CD4-positive, alpha-beta T cell treated with Interleukin-21 for 1 hour (primary cell): ENCODE measurements around the gene GADL1.
A peak's percentile ranks its signal among the peaks of the same experiment; 100 is the strongest.

Source experiments
- DNase-seq: peaks from one replicate; pipeline ENCODE4 v3.0.0-alpha.2; 2020

GADL1 gene

DNA sequence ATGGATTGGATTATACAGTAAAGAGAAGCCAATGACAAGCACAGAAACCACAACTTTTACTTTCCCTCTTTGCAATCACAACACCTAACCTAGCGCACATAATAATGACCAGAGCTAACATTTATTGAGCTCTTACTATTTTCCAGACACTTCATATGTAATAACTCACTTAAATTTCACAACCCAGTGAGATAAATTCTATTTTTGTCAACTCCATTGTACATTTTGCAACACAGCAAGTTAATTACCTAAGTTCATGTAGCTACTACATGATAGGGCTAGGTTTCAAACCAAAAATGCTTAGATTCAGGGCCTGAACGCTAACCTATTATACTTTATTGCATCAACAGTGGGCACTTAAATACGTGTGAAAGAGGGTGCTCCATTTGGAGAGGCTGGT is 89.5 kb downstream of the GADL1 start:
- no peak for DNase-seq

DNA sequence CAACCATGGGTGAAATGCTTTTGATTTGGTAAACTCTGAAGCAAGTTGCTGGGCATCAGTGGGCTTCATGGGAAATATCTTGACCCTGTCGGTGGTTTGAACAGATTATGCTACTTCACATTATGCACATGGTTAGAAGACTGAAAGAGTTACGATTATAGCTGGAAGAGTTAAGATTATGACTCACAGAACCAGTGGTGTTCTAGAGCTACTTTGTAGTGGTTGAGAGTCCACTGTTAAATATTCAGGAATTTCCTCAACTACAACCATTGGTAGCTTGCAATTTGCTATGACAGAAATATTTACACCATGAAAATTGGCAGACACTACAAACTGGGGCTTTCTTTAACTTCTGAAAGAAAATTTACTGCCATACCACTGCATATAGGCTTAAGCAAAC is 99.3 kb downstream of the GADL1 start:
- no peak for DNase-seq

DNA sequence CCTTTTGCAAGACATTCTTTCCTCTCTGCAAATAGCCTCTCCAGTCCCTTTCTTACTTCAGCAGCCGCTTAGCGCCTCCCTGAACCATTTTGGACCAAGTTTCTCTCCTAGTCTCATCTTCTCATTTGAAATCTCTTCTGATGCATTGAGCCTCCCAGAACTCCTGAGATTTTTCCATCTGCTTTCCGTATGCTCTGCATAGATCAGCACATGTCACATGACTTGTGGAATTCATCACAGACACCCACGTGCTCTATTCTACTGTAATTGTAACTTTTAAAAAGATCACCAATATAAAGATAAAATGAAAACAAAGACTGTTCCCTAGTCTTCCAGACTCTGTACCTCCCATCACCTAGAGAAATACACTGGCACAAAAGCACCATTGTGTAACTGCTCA is 100.7 kb downstream of the GADL1 start:
- no peak for DNase-seq

DNA sequence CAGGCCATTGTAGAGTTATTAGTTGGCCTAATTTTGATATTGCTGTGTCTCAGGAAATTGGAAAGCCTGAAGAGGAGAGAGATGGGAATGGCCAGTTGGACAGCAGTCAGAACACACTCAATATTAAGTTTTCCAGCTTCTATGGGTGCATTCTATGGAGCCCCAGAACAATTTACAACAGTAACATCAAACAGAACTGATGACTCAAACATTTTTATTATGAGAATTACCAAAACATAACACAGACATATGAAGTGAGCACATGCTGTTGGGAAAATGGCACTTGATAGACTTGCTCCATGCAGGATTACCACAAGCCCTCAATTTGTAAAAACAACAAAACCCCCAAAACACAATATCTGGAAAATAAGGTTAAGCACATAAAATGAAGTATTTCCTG is 104.3 kb downstream of the GADL1 start:
- DNase-seq, result no peak

DNA sequence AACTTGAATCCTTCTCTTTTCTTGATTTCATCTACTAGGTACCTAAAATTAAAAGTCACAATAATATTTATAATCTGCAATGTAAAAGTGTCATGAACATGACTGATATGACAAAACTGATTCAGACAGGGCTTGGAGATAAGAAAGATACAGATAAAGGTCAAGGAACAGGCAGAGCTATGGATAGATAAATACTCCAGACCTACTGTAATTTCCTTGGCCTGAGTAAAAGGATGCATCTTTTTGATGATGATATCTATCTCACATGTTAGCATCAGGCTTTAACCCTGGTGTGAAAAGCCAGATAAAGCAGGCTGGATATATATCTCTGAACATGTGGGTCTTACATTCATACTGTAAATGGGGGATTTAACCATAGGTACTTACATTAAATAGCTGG is 108.1 kb downstream of the GADL1 start:
- DNase-seq, result no peak

DNA sequence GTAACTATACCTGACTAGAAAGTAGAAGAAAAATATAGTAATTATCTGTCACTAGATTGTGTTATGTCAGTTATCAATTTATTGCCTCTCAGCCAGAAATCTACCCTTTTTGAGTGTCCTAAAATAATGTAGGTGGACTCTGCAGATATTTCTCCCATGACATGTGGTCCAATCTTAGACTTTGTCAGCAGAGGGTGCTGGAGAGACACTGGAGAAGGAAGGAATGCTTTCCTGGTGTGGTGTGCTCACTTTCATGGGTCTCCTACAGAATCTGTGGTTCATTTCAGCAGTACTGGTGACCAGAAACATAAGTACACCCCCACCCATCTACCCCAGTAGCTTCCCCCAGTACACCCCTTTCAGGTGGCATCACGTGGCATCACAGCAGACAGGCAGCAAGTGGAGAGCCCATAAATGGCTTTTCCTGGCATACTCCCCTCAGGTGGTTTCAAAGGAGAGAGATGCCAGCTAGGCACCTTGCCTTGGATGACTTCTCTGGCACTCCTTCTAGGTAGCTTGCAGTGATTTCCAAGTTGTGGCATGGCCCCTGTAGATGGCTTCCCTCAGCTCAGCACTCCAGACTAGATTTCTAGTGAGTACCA is 114.7 kb downstream of the GADL1 start:
- no peak for DNase-seq

DNA sequence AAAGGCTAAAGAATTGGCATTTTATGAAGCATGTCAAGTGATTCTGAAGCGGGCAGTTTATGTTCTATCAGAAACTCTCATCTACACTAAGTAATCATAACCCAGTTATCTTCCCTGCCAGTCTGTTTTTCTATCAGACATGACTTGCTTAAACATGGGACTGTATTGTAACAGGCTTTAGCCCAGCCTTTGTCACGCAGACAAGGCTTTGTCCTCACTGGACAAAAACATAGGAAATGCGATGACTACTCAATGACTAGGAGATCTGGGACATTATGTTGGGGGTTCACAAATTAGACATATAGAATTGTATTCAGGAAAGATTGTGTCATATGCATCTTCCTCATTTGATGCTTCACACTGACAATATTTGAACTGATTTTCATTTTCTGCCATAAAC is 115.5 kb downstream of the GADL1 start:
- DNase-seq, result no peak

DNA sequence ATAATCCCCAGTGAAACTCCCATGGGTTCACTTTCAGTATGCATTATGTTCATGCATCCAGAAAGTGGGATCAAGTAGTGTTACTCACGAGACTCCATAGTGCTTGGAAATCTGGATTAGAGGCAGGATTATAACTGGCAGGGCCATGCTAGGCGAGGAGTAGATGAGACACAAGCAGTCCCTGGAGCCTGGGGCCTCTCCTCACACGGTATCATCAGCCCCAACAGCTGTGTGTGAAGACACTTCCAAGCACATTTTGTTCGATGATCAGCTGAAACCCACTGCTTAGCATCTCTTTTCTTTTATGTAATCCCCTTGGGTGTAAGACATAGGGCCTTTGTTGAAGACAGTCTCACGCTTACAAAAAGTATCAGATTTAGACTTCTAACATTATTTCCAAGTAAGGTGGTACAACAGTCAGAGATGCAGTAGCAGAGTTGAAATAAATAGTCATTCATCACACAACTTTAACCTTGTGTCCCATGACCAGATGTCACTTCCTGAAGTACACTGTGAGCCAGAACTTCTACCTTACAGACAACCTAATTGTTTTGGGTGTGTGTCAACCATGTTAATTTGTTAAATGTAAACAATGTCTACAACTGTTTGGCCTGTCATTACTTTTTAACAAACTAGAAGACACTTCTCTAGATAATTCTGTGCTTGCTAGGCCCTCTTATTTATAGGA is 116.9 kb downstream of the GADL1 start:
- DNase-seq, result no peak

DNA sequence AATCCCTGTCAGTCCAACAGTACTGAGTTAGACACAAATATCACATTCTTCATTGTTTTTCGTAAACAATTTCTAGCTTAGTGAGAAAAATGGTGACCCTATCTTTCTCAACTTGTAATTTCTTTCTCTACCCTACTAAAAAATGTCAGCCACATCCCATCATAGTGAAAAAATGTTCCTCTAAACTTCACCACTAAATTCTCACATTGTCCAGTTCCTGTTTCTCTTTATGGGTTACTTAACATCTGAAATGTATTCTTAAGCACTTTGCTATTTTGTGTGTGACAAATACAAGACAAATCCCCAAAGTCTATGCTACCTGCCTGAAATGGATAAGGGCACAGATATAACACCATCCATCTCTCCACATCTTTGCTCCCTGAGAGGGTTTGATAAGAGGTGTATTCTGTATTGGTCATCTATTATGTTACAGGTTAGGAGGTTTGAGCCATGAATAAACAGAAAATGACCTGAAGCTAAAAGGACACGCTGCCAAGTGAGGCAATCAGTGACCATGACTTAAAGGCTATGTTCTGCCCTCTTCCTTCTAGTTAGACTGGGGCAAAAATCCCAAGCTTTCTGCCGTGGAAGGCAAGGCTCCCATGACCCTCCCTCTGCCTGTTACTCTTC is 118.2 kb downstream of the GADL1 start:
- DNase-seq, result no peak

DNA sequence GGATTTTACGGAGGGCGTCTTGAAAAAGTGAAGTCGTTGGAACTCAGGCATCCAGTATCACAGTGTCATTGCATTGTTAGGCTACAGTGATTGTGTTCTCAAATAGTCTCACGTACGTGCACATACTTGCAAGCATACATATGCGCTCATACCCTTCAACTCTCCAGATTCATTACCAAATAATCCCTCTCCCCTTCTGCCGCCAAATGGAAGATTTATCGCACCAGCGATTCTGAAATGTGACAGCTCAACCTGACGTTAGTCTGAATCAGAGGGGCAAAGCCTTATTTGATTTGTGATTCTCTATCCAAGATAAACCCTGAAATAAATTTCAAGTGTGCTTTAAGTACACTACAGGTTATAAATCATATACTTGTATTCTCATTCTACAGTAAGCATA is 119.4 kb downstream of the GADL1 start:
- DNase-seq, result no peak

DNA sequence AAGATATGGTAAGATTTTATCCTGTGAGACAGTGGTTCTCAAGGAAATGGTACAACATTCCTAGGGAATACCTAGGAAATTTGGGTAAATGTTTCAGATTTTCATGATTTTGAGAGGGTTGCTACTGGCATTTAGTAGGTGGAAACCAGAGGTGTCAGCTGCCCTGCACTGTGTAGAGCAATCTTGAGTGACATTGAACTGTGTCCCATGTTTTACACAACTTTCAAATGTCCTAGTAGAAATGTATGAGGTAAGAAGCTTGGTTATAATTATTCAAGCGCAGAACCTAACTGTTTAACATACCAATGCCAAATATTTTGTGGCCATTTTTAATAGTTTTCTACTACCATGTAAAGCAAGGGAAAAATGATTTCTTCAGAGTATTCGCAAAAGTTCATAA is 120.4 kb downstream of the GADL1 start:
- no peak for DNase-seq

DNA sequence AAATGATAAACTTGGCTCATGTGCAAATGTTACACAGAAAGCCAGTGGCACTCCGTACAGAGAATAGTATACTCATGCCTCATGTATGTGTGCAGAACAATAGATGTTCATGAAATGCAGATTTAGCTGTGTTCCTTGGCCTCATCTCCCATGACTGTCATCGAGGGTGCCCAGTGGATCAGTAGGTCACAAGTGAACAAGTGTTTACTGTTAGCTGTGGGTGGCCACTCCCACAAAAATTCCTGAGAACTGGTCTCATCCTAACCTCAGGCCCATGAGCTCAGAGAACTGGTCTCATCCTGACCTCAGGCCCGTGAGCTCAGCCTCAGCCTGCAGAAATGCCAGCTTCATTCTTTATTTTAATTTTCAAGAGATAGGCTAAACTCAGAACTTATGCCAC is 124.1 kb downstream of the GADL1 start:
- DNase-seq, result no peak

DNA sequence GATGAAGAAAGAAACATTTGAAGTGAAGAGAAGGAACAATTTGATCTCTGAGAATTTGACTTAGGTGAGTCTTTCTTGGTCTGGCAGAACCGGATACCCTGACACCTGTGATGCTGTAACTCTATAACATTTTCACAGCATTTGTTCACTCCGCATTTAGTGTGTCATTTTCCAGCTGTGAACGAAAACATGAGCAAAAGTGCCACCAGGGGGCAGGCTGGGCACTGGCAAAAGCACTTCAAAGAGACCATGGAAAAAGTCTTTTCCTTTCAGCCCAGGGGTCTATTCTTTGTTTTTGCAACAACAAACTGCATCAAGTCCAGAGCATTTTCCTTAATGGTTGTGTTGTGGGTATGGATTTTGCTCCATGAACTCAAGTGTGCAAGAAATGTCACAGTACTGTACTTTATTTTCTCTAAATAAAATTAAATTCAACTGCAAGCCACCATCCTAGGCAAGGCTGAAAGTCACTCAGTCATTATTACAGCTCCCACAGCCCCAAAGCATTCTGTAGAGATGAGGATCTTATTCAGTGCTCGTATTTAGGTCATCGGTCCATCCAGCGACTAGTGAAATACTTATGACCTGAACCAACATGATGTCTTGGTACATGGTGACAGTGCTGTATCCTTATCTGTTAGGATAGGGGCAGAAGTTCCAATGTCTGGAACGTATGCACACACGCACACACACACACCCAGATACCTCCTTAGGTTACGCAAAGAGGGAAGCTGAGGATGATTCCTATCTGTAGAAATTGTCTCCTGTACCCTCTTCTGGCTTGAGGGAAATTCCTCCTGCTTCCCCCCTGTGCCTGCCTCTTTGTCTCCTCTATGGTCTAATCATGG is 125.5 kb downstream of the GADL1 start:
- DNase-seq, result peak; percentile 65

DNA sequence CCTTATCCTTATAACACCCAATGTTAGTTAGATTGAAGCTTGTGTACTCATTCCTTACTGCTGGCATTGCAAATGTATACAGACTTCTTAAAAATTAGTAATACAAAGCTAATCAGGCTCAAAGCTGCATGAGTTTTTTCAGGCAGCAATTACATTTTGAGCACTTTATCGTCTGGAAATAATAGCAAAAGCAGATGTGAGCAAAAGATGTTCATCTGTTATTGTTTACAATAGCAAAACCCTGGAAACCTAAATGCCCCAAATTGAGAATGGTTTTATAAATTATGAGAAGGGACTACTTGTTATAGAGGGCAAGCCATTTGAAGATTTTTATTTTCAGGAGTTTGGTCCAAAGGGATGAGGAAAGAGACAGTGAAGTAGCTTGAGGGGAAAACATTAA is 126.4 kb downstream of the GADL1 start:
- no peak for DNase-seq

DNA sequence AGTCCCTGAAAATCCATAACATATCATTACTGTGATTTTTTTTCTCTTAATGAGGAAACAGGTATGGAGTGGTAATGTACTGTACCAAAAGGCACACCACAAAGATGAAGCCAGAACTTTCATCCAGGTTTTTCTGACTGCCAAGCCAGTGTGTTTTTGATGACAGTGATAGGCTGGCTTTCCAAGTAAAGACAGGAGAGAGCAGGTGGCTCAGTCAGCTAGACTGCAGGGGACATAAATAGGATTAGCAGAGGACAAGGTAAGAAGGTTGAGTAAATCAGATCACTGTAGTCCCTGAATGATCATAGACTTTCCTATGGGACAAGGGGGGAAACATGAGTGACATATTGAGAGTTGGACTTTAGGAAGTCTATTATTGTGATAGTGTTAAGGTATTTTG is 127.9 kb downstream of the GADL1 start:
- DNase-seq, result no peak

DNA sequence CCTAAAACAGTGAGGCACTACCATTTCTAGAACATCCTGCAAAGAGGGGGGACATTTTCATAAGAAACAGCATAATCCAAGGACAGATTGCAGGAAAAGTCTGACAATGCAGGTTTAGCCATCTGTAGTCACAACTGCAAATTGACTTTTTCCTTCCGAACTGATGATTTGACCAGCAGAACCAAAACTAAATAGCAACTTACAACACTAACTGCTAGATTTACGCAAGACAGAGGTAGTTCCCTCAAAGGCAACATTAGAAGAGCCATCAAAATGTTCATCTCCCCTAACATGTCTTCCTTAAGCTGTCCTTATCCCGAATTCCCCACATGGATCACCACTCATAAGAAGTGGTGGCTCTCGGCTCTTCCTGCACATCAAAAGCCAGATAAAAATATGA is 129.6 kb downstream of the GADL1 start:
- DNase-seq, result no peak

DNA sequence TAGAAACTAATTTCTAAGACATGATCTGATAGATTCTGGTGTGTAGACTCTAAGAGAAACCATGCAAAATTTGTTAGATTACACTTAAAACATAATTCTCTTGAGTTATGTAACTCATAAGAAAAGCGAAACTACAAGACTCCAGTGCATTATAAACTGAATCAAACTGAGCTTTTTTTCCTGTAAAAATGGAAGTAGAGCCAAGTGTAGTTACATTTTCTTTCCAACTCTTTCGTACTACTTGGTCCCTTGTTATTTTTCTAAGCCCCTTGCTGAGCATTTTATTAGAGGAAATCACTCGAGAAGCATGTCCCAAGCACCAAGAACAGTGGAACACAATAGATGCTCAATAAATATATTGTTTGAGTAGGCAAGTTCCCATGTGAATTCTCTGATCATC is 130.2 kb downstream of the GADL1 start:
- DNase-seq, result no peak

DNA sequence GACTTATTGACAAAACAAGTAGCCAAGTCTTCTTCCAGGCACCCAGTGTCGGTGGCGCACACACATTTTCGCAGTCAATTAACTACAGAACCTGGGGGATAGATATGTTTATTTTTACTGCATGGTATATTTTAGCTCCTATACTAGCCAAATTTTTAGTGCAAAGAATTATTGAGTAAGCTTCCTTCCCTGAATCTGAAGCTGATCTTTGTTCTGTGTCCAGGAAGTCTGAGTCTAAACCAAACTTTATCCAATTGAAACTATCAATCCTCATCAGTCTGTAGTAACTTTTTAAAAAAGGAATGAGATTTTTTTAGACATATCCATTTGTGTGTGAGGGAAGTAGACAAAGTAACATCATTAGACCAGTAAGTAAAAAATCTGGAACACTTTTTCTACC is 133.1 kb downstream of the GADL1 start:
- DNase-seq, result no peak

DNA sequence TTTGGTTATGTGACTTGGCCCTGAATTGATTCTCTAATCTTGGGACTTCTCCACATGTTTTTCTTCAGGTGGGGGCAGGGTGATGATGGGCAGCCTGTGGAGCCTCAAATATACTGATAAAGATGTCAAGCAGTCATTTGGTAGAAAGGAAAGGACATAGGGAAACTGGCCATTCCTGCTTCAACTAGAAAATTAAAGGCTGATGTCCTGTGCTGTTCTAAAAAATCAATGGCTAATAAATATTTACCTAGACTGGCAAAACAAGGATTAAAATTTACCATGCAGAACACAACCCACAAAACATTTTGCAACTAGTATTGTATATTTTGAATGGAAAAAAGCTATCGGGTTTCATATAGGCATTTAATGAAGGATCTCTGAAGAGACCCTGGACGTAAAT is 133.7 kb downstream of the GADL1 start:
- no peak for DNase-seq

DNA sequence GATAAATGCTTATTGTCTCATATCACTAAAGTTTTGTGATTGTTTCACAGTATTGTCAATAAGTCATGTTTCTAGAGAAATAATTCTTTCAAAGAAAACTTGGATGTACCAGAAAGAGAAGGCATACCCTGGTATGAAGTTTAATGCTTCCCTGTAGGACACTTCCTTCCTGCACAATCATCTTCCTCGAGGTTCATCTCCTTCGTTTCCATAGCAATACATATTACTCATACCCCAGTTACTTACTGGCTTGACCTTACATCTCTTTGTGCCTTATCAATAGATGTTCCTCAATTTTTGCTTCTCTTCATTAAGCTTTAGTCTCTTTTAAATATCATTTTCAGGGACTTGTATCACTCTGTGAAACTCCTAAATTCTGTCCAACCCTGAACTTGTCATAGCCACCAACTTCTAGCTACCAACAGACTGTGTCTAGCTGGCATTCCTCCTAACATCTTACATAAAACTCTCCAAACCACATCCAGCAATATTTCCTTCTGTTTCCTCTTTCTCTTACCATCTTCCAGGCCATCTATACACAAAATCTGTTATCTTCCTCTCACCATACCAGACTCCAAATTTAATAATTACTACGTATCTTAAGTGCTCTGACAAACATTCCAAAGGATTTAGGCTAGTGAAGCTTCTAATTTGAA is 134.3 kb downstream of the GADL1 start:
- no peak for DNase-seq

DNA sequence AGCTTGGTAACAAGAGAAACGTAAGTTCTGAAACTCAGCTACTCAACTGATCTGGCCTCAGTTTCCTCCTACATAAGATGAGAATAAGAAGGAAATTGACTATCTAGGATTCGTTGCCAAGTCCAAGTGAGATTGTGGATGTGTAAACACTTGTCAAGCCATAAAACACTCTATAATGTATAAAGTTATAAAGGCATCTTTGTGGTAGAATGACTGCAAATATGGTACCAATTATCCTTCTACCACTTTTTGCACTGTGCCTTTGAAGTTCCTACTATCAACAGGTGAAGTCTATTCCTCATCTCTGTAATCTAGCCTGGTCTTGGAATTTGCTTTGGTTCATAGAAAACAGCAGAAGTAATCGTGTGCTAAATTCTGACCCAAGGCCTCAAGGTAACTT is 138.2 kb downstream of the GADL1 start:
- DNase-seq, result no peak

DNA sequence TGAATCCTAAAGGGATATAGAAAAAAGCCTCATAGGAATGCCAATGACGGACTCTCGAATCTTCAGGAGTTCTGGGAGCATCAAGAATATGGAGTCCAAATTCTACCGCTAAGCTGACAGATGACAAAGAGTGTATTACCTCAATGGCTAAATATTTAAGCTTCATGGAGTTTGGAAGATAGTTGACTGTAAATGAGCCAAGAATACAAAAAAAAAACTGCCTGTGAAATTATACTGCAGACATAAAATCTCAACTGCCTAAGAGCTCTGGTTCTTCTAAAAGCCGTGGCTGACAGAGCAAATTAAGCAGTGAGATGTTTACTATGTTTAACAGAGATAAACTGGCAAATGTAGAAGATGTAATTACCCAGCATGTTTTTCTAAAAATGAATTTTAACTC is 140.0 kb downstream of the GADL1 start:
- no peak for DNase-seq

DNA sequence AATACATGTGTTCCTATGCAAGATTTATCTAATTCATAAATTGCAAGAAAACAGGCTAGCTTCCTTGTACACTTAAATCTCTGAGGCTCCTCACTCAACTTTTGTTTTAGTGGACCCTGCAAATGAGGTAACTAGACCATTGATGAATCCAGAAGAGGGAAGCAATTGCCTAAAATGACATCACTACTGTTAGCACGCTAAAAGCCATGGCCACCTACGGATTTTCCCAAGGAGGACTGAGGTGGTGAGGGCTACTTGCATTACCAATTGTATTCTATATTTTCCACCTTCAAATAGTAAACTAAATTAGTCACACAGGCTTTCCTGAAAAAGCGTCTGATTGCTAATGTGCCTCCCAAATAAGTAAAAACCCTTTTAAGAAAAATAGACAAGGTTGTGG is 140.7 kb downstream of the GADL1 start:
- no peak for DNase-seq
